Pancreas (tissue), 10 donors: ENCODE data around the gene NCOA3. TPM values are rescaled to one million over a fixed set of nuclear protein-coding genes. Genes with fewer than 3 reads are reported as not detected.

Source experiments
- ATAC-seq, 4 donors: fragments of 200-7000 bp; cut with Tn5 transposase; one replicate each; pipeline versions ENCODE4 v1.8.0 to v1.9.1; 2020; ENCODE audit warnings: mild to moderate bottlenecking in 4 of 4, moderate library complexity in 4 of 4
- DNase-seq, 6 donors: peaks; one replicate each; pipeline ENCODE4 v3.0.0-alpha.2; 2020
- FAIRE-seq: peaks from 2 replicates; lab custom pipeline; 2012; peaks lifted over from hg19 to GRCh38; lab: Jason Lieb, UNC
- H3K27ac ChIP-seq, 4 donors: fragments of 200-600 bp; sonication (generic); 1 replicate in 3 of 4; 2 replicates in 1 of 4; pipeline versions ENCODE4 v1.5.0 to v1.8.0; 2020
- H3K27me3 ChIP-seq, 4 donors: fragments of 200-600 bp; one replicate each; pipeline ENCODE4 v1.8.0; 2021
- H3K36me3 ChIP-seq, 3 donors: fragments of 200-600 bp; sonication (generic) in 1 of 3; one replicate each; pipeline versions ENCODE4 v1.5.0 to v1.8.0; 2020 to 2021
- H3K4me1 ChIP-seq, 3 donors: fragments of 200-600 bp; one replicate each; pipeline ENCODE4 v1.8.0; 2021
- H3K4me3 ChIP-seq, 4 donors: fragments of 200-600 bp; sonication (generic) in 2 of 4; one replicate each; pipeline versions ENCODE4 v1.5.0 to v1.8.0; 2020 to 2021
- H3K9me3 ChIP-seq, 4 donors: fragments of 200-600 bp; one replicate each; pipeline ENCODE4 v1.8.0; 2021
- CTCF ChIP-seq, 4 donors: fragments of 200-600 bp; sonication (generic) in 3 of 4; IDR thresholded peaks; one replicate each; pipeline versions ENCODE4 v1.5.0 to v1.8.0; 2021; ENCODE audit warnings: antibody characterized with exemption in 4 of 4
- WGBS, 2 donors: extraction: QIAGEN DNeasy Blood & Tissue Kit; methylation state at CpG; one replicate each; pipeline ENCODE4 v1.1.7; 2013; 5-methylcytosine and 5-hydroxymethylcytosine counted together
- intact Hi-C, 3 donors: fragments of 100-400 bp; cut with DNase I; formaldehyde crosslinking; loops; one replicate each; pipeline versions ENCODE4 v1.11.1 to v1.14.2; 2022
- polyA plus RNA-seq, 2 donors: library from polyadenylated mRNA; stranded (reverse); fragments of 200-250 nt; gene quantifications; one replicate each; pipeline ENCODE4 v1.2.3, GENCODE V29; 2013
- total RNA-seq, 6 donors: library from RNA; stranded (reverse); fragmentation: NEBNext Ultra II Directional in 4 of 6; extraction: Animal tissue kit (Norgen Biotek cat#: 25700) in 4 of 6; gene quantifications; one replicate each; pipeline versions ENCODE4 v1.2.1 to v1.2.4, GENCODE V29; 2021 to 2023
- donor health status: healthy with polysubstance abuse.
- donor health status: DM: no; HTN: no; CAD: no; lungs with moderate emphysema.
- donor health status: DM: no; HTN: no; CAD: no.
- donor health status: control.
- donor health status: control.
- donor health status: Bipolar disorder and iron deficiency.
- donor health status: DM: yes; HTN: yes; CAD: no.
- donor health status: DM: no; HTN: no; CAD: no.
- donor health status: DM: no; HTN: no; CAD: no.
- donor health status: DM: yes; HTN: yes; CAD: no.

The NCOA3 gene
- total and polyA plus RNA-seq, 8 donors = 3.6 to 17.4 (median 10.5) TPM

- no peaks in the 10 kb centered on the region for H3K4me1 ChIP-seq
- H3K4me3 ChIP-seq = no peak overlapping the region
- DNase-seq (no peak), ATAC-seq (no peak), FAIRE-seq (no peak)
- 68 to 79% methylated on average over 22 of the region's 22 CpGs for WGBS, 2 donors
- H3K27ac ChIP-seq = no peak overlapping the region
- no peak for TF ChIP-seq CTCF (IDR thresholded peaks at IDR 0.05)
- no peaks in the 10 kb centered on the region for H3K9me3 ChIP-seq
- H3K27me3 ChIP-seq = no peaks in the 10 kb centered on the region
- no peaks in the 10 kb centered on the region for H3K36me3 ChIP-seq
- intact Hi-C loops = loop anchor here in 2 of 3 donors (5.0 to 10.0 kb wide), 2 partner anchors 947 to 955 kb away; no protein-coding TSS in a partner anchor
These were observed 168.5 kb downstream of the NCOA3 start for GRCh38 chr20:47669927-47670890.

GRCh38 chr20:47670913-47671312 lies 169.2 kb downstream of the NCOA3 start:
- no peaks in the 10 kb centered on the region for H3K27me3 ChIP-seq
- TF ChIP-seq CTCF (IDR thresholded peaks at IDR 0.05) = no peak
- H3K36me3 ChIP-seq = no peaks in the 10 kb centered on the region
- no peaks in the 10 kb centered on the region for H3K4me1 ChIP-seq
- DNase-seq (no peak), FAIRE-seq (no peak), ATAC-seq (no peak)
- no peak overlapping the region for H3K4me3 ChIP-seq
- intact Hi-C loops = loop anchor here in 1 of 3 donors (10.0 kb wide), 1 partner anchor 954 kb away; no protein-coding TSS in a partner anchor
- WGBS, 2 donors = 80 to 85% methylated on average over 10 of the region's 10 CpGs
- H3K27ac ChIP-seq = no peak overlapping the region
- no peaks in the 10 kb centered on the region for H3K9me3 ChIP-seq

- no peak for TF ChIP-seq CTCF (IDR thresholded peaks at IDR 0.05)
- DNase-seq (no peak), FAIRE-seq (no peak), ATAC-seq (no peak)
- Histone ChIP-seq H3K36me3 (no peaks in the 10 kb centered on the region), H3K4me1 (no peaks in the 10 kb centered on the region), H3K9me3 (no peaks in the 10 kb centered on the region), H3K27ac (no peak overlapping the region), H3K27me3 (no peaks in the 10 kb centered on the region), H3K4me3 (no peak overlapping the region)
- intact Hi-C loops = loop anchor here in 1 of 3 donors (10.0 kb wide), 1 partner anchor 953 kb away; no protein-coding TSS in a partner anchor
- WGBS, 2 donors = 75 to 79% methylated on average over 15 of the region's 15 CpGs
These were observed 170.5 kb downstream of the NCOA3 start for GRCh38 chr20:47672166-47672565.

- intact Hi-C loops = loop anchor here in 1 of 3 donors (10.0 kb wide), 1 partner anchor 952 kb away; no protein-coding TSS in a partner anchor
- no peak for TF ChIP-seq CTCF (IDR thresholded peaks at IDR 0.05)
- DNase-seq (no peak), ATAC-seq (no peak), FAIRE-seq (no peak)
- Histone ChIP-seq H3K36me3 (no peaks in the 10 kb centered on the region), H3K27ac (no peak overlapping the region), H3K4me1 (no peaks in the 10 kb centered on the region), H3K4me3 (no peak overlapping the region), H3K9me3 (no peaks in the 10 kb centered on the region), H3K27me3 (no peaks in the 10 kb centered on the region)
- 80 to 86% methylated on average over 16 of the region's 16 CpGs for WGBS, 2 donors
These were observed 171.4 kb downstream of the NCOA3 start for GRCh38 chr20:47672886-47673670.
